ENCODE data around the gene BRD7. TPM values are rescaled to one million over a fixed set of nuclear protein-coding genes. Genes with fewer than 3 reads are reported as not detected.

The BRD7 gene
- total RNA-seq, 2 experiments from 2014 or later = 102 to 105 TPM

GRCh38 chr16:50338371-50339231 is 30.2 kb downstream of the BRD7 start:
- Mint-ChIP-seq H3K36me3 (ENCODE audit: low read depth) (peaks cover 59% of the 10 kb centered on the region), H3K4me1 (peaks cover 73% of the 10 kb centered on the region), H3K27me3 (no peaks in the 10 kb centered on the region), H3K4me3 (peak overlapping the region; percentile 60), H3K9me3 (no peaks in the 10 kb centered on the region), H3K27ac (peak overlapping the region; percentile 95)
- ChIA-PET POLR2A (interaction anchor here (0.8 kb wide), 1 partner anchor 65 kb away, joined by 3 read pairs; no protein-coding TSS in a partner anchor), CTCF (interaction anchor here (0.5 to 4.2 kb wide), 10 partner anchors 11 to 468 kb away, joined by 3 to 27 read pairs (median 4); partner anchors contain the start of gene CNEP1R1)
- DNase-seq = peak; percentile 35

GRCh38 chr16:50336884-50337283 is 31.9 kb downstream of the BRD7 start:
- Mint-ChIP-seq H3K4me1 (peaks cover 77% of the 10 kb centered on the region), H3K27me3 (no peaks in the 10 kb centered on the region), H3K9me3 (peaks cover 3% of the 10 kb centered on the region), H3K36me3 (ENCODE audit: low read depth) (peaks cover 61% of the 10 kb centered on the region), H3K27ac (peak overlapping the region; percentile 95), H3K4me3 (peak overlapping the region; percentile 5)
- POLR2A ChIA-PET = no interaction called here
- no peak for DNase-seq
- CTCF ChIA-PET = interaction anchor here (1.1 kb wide), 2 partner anchors 63 to 273 kb away, joined by 3 read pairs; no protein-coding TSS in a partner anchor

GRCh38 chr16:50335196-50335958 is 33.4 kb downstream of the BRD7 start:
- H3K27ac Mint-ChIP-seq = peak overlapping the region; percentile 95
- no peaks in the 10 kb centered on the region for H3K27me3 Mint-ChIP-seq
- ChIA-PET POLR2A (no interaction called here), CTCF (no interaction called here)
- H3K9me3 Mint-ChIP-seq = peaks cover 3% of the 10 kb centered on the region
- peak; percentile 75 for DNase-seq
- peaks cover 79% of the 10 kb centered on the region for H3K4me1 Mint-ChIP-seq
- peak overlapping the region; percentile 48 for H3K4me3 Mint-ChIP-seq
- peaks cover 64% of the 10 kb centered on the region for H3K36me3 Mint-ChIP-seq (ENCODE audit: low read depth)

- POLR2A ChIA-PET = no interaction called here
- Mint-ChIP-seq H3K27me3 (no peaks in the 10 kb centered on the region), H3K4me3 (no peak overlapping the region), H3K4me1 (peaks cover 82% of the 10 kb centered on the region), H3K27ac (peak overlapping the region; percentile 95), H3K9me3 (peaks cover 3% of the 10 kb centered on the region), H3K36me3 (ENCODE audit: low read depth) (peaks cover 70% of the 10 kb centered on the region)
- DNase-seq = no peak
- CTCF ChIA-PET = no interaction called here
Observed at GRCh38 chr16:50334106-50334975, 34.4 kb downstream of the BRD7 start.

GRCh38 chr16:50332599-50332998 is 36.2 kb downstream of the BRD7 start:
- peaks cover 71% of the 10 kb centered on the region for H3K36me3 Mint-ChIP-seq (ENCODE audit: low read depth)
- H3K9me3 Mint-ChIP-seq = peaks cover 3% of the 10 kb centered on the region
- no peak for DNase-seq
- no peaks in the 10 kb centered on the region for H3K27me3 Mint-ChIP-seq
- H3K4me1 Mint-ChIP-seq = peaks cover 80% of the 10 kb centered on the region
- ChIA-PET CTCF (interaction anchor here (1.2 to 1.4 kb wide), 3 partner anchors 175 to 474 kb away, joined by 3 to 4 read pairs (median 4); no protein-coding TSS in a partner anchor), POLR2A (no interaction called here)
- no peak overlapping the region for H3K4me3 Mint-ChIP-seq
- no peak overlapping the region for H3K27ac Mint-ChIP-seq

- POLR2A ChIA-PET = no interaction called here
- H3K4me1 Mint-ChIP-seq = peaks cover 80% of the 10 kb centered on the region
- H3K27me3 Mint-ChIP-seq = no peaks in the 10 kb centered on the region
- peaks cover 68% of the 10 kb centered on the region for H3K36me3 Mint-ChIP-seq (ENCODE audit: low read depth)
- no peak overlapping the region for H3K27ac Mint-ChIP-seq
- H3K9me3 Mint-ChIP-seq = peaks cover 3% of the 10 kb centered on the region
- DNase-seq = no peak
- CTCF ChIA-PET = interaction anchor here (1.4 kb wide), 1 partner anchor 475 kb away, joined by 4 read pairs; no protein-coding TSS in a partner anchor
- H3K4me3 Mint-ChIP-seq = no peak overlapping the region
Observed at GRCh38 chr16:50331570-50331969, 37.2 kb downstream of the BRD7 start.

GRCh38 chr16:50329446-50330189 is 39.2 kb downstream of the BRD7 start:
- H3K27ac Mint-ChIP-seq = peak overlapping the region; percentile 81
- peaks cover 3% of the 10 kb centered on the region for H3K9me3 Mint-ChIP-seq
- no peaks in the 10 kb centered on the region for H3K27me3 Mint-ChIP-seq
- POLR2A ChIA-PET = no interaction called here
- no peak overlapping the region for H3K4me3 Mint-ChIP-seq
- CTCF ChIA-PET = interaction anchor here (1.0 to 2.3 kb wide), 6 partner anchors 15 to 477 kb away, joined by 3 to 10 read pairs (median 4); no protein-coding TSS in a partner anchor
- peaks cover 69% of the 10 kb centered on the region for H3K36me3 Mint-ChIP-seq (ENCODE audit: low read depth)
- no peak for DNase-seq
- H3K4me1 Mint-ChIP-seq = peaks cover 70% of the 10 kb centered on the region

GRCh38 chr16:50326835-50327465 is 41.8 kb downstream of the BRD7 start:
- DNase-seq = peak; percentile 87
- CTCF ChIA-PET = interaction anchor here (0.6 to 3.9 kb wide), 51 partner anchors 8 to 480 kb away, joined by 3 to 32 read pairs (median 5); partner anchors contain the start of gene CNEP1R1
- Mint-ChIP-seq H3K36me3 (ENCODE audit: low read depth) (peaks cover 63% of the 10 kb centered on the region), H3K9me3 (no peaks in the 10 kb centered on the region), H3K27ac (peak overlapping the region; percentile 81), H3K27me3 (no peaks in the 10 kb centered on the region), H3K4me3 (no peak overlapping the region), H3K4me1 (peaks cover 68% of the 10 kb centered on the region)
- POLR2A ChIA-PET = interaction anchor here (1.1 kb wide), 2 partner anchors 28 to 415 kb away, joined by 3 to 6 read pairs; partner anchors contain the start of gene CYLD

- CTCF ChIA-PET = interaction anchor here (0.5 to 3.9 kb wide), 28 partner anchors 12 to 480 kb away, joined by 3 to 32 read pairs (median 6); partner anchors contain the start of gene CNEP1R1
- Mint-ChIP-seq H3K27ac (no peak overlapping the region), H3K4me1 (peaks cover 65% of the 10 kb centered on the region), H3K36me3 (ENCODE audit: low read depth) (peaks cover 62% of the 10 kb centered on the region), H3K4me3 (no peak overlapping the region), H3K27me3 (no peaks in the 10 kb centered on the region), H3K9me3 (no peaks in the 10 kb centered on the region)
- POLR2A ChIA-PET = interaction anchor here (1.1 kb wide), 1 partner anchor 415 kb away, joined by 3 read pairs; the partner anchor contains the start of gene CYLD
- DNase-seq = no peak
Observed at GRCh38 chr16:50326264-50326663, 42.5 kb downstream of the BRD7 start.

- no peak overlapping the region for H3K4me3 Mint-ChIP-seq
- H3K36me3 Mint-ChIP-seq (ENCODE audit: low read depth) = peaks cover 63% of the 10 kb centered on the region
- CTCF ChIA-PET = interaction anchor here (1.2 kb wide), 1 partner anchor 74 kb away, joined by 4 read pairs; no protein-coding TSS in a partner anchor
- peaks cover 51% of the 10 kb centered on the region for H3K4me1 Mint-ChIP-seq
- H3K27ac Mint-ChIP-seq = peak overlapping the region; percentile 7
- no peak for DNase-seq
- no peaks in the 10 kb centered on the region for H3K9me3 Mint-ChIP-seq
- POLR2A ChIA-PET = no interaction called here
- H3K27me3 Mint-ChIP-seq = no peaks in the 10 kb centered on the region
Observed at GRCh38 chr16:50324345-50324744, 44.4 kb downstream of the BRD7 start.
